Endothelial cell (in vitro differentiated cells): ENCODE measurements around the gene CACNG4. TPM values are rescaled to one million over a fixed set of nuclear protein-coding genes. Genes with fewer than 3 reads are reported as not detected.

Experiments used
- DNase-seq: peaks from one replicate; pipeline ENCODE4 v3.0.0; 2021; ENCODE audit warnings: low spot score
- H3K27ac Mint-ChIP-seq: one replicate; pipeline ENCODE4 v1.8.0; 2021; ENCODE audit warnings: mixed read lengths, inconsistent platforms; ENCODE audit not compliant: unreplicated experiment
- H3K27me3 Mint-ChIP-seq: one replicate; pipeline ENCODE4 v1.8.0; 2021; ENCODE audit warnings: mild to moderate bottlenecking, moderate library complexity, mixed read lengths, inconsistent platforms; ENCODE audit not compliant: unreplicated experiment
- H3K36me3 Mint-ChIP-seq: one replicate; pipeline ENCODE4 v1.8.0; 2021; ENCODE audit warnings: mild to moderate bottlenecking, low read depth, mixed read lengths, inconsistent platforms; ENCODE audit not compliant: unreplicated experiment
- H3K4me1 Mint-ChIP-seq: one replicate; pipeline ENCODE4 v1.8.0; 2021; ENCODE audit warnings: mild to moderate bottlenecking, mixed read lengths, inconsistent platforms; ENCODE audit not compliant: unreplicated experiment
- H3K4me3 Mint-ChIP-seq: one replicate; pipeline ENCODE4 v1.8.0; 2021; ENCODE audit warnings: mild to moderate bottlenecking, mixed read lengths, inconsistent platforms; ENCODE audit not compliant: unreplicated experiment
- H3K9me3 Mint-ChIP-seq: one replicate; pipeline ENCODE4 v1.8.0; 2021; ENCODE audit warnings: mixed read lengths, inconsistent platforms; ENCODE audit not compliant: unreplicated experiment
- CTCF ChIP-seq: fragments of 200-600 bp; sonication (generic); IDR thresholded peaks from one replicate; pipeline ENCODE4 v1.5.0; 2021; ENCODE audit warnings: antibody characterized with exemption; ENCODE audit not compliant: unreplicated experiment
- total RNA-seq: library from RNA; stranded (reverse); fragmentation: NEBNext Ultra II Directional; extraction: Animal tissue kit (Norgen Biotek cat#: 25700); gene quantifications from one replicate; pipeline ENCODE4 v1.2.1, GENCODE V29; 2021; ENCODE audit not compliant: unreplicated experiment

The CACNG4 gene
- total RNA-seq, 1 donor from 2014 or later: 0.33 TPM

- DNase-seq: no peak
- H3K27me3 Mint-ChIP-seq: peaks cover 2% of the 10 kb centered on the region
- no peaks in the 10 kb centered on the region for H3K4me1 Mint-ChIP-seq
- no peak overlapping the region for H3K4me3 Mint-ChIP-seq
- peaks cover 5% of the 10 kb centered on the region for H3K36me3 Mint-ChIP-seq
- TF ChIP-seq CTCF: no peak
- no peak overlapping the region for H3K27ac Mint-ChIP-seq
- no peaks in the 10 kb centered on the region for H3K9me3 Mint-ChIP-seq
Observed at GRCh38 chr17:67011527-67012175, 47.1 kb downstream of the CACNG4 start.

GRCh38 chr17:67013891-67014290 lies 49.4 kb downstream of the CACNG4 start:
- Mint-ChIP-seq H3K4me1 (no peaks in the 10 kb centered on the region), H3K4me3 (no peak overlapping the region), H3K27ac (no peak overlapping the region), H3K36me3 (peaks cover 2% of the 10 kb centered on the region), H3K9me3 (no peaks in the 10 kb centered on the region), H3K27me3 (peaks cover 4% of the 10 kb centered on the region)
- TF ChIP-seq CTCF: no peak
- no peak for DNase-seq

- no peak overlapping the region for H3K4me3 Mint-ChIP-seq
- no peak for TF ChIP-seq CTCF
- no peaks in the 10 kb centered on the region for H3K9me3 Mint-ChIP-seq
- H3K27ac Mint-ChIP-seq: no peak overlapping the region
- no peak for DNase-seq
- peaks cover 4% of the 10 kb centered on the region for H3K4me1 Mint-ChIP-seq
- H3K36me3 Mint-ChIP-seq: no peaks in the 10 kb centered on the region
- peaks cover 4% of the 10 kb centered on the region for H3K27me3 Mint-ChIP-seq
Observed at GRCh38 chr17:67015001-67015400, 50.5 kb downstream of the CACNG4 start.

GRCh38 chr17:67016039-67016762 lies 51.7 kb downstream of the CACNG4 start:
- Mint-ChIP-seq H3K36me3 (no peaks in the 10 kb centered on the region), H3K4me3 (no peak overlapping the region), H3K9me3 (no peaks in the 10 kb centered on the region), H3K4me1 (peaks cover 4% of the 10 kb centered on the region), H3K27ac (no peak overlapping the region), H3K27me3 (peaks cover 4% of the 10 kb centered on the region)
- no peak for TF ChIP-seq CTCF
- no peak for DNase-seq

GRCh38 chr17:67017910-67018309 lies 53.4 kb downstream of the CACNG4 start:
- Mint-ChIP-seq H3K4me1 (peaks cover 4% of the 10 kb centered on the region), H3K4me3 (peak overlapping the region; percentile 11), H3K27ac (no peak overlapping the region), H3K36me3 (no peaks in the 10 kb centered on the region), H3K27me3 (peaks cover 5% of the 10 kb centered on the region), H3K9me3 (no peaks in the 10 kb centered on the region)
- TF ChIP-seq CTCF: no peak
- no peak for DNase-seq
